Hematopoietic multipotent progenitor cell treated with erythropoietin and hydrocortisone succinate and interleukin-3 and kit ligand, for 6 days (in vitro differentiated cells): ENCODE data around the gene CMIP.

Experiments
- DNase-seq: peaks from one replicate; pipeline ENCODE4 v3.0.0-alpha.2; 2015

The CMIP gene

DNA sequence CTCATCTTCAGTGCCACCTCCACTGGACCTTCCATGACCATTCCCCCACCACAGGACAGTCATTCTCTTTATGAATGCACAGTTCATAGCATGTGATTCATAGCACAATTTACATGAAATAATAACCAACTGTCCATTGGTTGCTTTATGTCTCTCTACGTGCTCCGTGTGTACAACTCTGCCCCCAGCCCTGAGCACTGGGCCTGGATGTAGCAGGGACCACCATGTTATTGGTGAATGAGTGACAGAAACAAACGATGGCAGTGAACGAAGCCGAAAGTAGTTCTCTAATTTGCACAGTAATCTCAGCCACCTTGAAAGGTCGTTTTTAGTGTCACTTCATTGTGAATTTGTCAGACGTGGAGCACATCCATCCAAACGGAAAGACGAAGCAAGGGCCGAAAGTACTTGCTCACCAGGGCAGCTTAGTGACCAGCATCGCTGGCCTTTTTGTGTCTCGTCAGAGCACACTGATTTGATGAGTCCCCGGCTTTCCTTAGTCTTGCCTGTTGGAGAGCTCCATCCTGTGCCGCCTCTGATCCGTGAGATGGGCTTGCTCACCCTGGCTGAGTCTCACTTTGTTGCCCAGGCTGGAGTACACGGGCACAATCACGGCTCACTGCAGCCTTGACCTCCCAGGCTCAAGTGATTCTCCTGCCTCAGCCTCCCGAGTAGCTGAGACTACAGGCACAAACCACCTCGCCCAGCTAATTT is 95.3 kb downstream of the CMIP start:
- DNase-seq: no peak

DNA sequence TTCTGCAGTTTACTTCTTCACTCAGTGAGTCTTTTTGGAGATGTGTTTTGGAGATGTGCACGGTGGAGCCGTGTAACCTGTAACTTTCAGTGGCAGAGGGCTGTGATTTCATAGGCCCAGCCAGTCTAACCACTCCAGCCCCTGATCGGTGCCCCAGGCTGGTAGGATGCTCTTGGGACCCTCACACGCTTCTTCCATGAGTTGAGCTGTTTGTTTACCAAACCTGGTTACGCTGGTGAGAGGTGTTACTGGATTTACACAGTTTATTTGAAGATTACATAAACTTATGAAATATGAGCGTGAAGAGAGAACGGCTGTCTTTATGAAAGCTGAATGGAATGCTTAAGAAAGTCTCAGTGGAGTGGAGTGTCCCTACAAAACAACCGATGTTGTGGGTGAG is 96.7 kb downstream of the CMIP start:
- DNase-seq: no peak

DNA sequence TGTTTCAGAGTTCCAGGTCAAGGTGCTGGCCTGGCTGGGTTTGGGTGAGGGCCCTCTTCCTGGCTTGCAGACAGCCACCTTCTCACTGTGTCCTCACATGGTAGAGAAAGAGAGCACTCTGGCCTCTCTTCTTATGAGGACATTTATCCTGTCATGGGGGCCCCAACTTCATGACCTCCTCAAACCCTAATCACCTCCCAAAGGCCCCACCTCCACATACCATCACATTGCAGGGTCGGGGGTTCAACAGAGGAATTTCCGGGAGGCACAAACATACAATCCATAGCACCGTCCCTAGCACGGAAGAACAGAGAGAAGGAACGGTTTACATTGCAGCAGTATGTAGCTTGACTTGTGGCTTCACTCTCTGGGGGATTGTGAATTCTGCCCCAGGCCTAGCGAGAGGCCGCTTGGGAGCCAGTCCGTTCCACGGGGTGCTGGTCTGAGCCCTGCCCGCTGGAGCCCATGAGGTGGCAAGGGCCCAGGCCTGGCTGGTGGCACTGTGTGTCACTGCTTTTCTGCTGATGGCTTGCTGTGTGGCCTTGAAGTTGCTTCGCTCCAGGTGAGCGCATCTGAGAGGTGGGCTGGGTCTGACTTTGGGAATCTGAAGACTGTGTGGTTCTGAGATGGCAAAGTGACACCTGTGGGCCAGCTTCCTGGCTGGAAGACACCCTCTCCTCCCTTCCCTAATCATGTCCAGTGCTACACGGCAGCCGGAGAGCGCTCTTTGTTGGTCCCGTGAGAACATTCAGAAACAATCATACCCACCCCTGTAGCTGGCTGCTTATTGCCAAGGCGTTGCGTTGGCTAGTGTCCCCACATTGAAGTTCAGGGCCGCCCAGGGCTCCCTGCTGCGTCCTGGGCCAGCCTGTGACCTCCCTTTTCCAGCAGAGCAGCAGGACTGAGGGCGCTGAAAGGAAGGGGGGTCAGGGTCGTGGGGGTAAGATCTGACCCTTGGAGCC is 98.3 kb downstream of the CMIP start:
- no peak for DNase-seq

DNA sequence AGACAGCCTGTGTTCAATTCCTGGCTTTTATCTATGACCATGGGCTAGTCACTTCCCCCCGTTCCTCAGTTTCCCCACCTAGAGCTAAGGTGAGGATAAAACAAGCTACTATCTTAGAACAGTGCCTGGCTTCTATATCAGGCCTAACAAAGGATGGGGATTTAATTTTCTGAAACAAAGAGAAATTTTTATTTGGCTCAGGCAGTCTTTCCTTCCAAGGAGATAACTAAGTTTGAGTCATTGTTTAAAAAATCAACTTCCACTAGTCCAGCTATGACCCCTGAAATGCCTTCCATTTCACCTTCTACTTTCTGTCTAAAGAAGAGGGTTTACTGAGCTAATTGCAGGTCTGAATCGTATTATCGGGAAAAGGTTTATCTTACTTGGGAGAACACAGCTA is 99.0 kb downstream of the CMIP start:
- no peak for DNase-seq

DNA sequence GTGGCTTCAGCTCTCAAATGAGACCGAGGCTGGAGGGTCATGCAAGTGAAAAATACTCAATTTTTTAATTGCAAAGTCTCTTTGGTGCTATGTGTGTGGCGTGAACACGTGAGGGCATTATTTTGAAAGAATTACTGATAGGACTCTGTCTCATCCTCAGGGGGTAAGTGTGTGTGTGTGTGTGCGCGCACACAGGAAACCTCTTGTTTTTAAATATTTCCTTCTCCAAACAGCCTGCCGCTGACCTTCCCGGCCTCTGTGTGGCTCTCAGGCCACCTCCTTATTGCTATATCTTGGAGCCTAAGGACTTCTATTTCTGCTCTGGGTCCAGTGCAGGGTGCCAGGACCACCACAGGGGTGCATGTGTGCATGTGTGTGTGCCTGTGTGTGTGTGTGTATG is 99.7 kb downstream of the CMIP start:
- DNase-seq: peak; percentile 52

DNA sequence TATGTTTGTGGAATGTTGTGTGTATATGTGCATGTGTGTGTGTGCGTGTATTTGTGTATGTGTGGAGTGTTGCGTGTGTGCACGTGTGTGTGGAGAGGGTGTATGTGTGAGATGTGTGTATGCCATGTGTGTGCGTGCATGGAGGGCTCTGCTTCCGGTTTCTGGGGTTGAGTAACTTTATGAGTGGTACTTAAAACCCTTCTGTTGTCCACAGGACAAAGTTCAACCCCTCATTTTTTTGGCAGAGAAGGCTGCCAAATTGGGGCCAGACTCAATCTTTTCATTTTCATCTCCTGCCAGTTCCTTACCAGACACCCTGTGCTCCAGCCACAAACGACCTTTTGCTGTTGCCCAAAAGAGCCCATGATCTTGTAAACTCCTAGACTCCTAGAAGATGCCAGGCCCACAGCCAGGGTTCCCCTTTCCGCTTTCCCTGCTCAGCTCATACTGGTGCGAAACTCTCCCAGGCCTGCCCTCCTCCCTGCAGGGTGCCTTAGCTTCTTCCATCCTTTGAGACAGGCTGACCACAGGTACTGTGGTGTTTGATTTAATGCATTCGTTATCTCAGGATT is 100.2 kb downstream of the CMIP start:
- DNase-seq: no peak

DNA sequence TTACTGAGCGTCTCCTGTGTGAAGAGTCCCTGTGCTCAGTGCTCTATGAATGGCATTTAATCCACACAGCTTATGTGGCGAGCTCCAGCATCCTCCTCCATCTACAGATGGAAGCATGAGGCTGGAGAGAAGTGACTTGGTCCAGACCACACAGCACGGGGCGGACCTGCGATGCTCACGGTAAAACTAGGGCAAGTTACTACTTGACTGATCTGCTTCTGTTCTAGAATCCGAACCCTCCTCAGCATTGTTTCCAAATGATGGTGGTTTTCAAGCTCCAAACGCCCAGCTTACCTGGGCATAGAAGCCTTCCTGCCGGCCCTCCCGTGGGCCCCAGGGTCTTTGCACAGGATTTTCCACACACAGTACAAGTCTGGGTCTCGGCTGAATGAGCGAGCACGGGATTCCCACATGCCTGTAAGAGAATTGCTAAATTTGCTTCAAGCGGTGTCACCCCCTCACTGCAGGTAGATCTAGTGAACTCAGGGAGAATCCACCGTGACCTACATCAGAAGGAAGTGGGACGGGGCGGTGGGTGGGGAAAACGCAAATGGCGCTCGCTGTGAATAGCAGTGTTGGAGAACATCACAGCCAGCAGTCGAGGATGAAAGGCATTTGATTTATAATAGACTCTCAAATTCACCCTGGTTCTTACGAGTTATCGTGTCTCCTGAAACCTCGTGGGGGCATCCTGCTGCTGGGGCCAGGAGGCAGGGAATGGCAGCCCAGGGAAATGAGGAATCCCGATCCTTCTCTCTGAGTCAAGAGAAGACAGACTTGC is 101.1 kb downstream of the CMIP start:
- DNase-seq: no peak

DNA sequence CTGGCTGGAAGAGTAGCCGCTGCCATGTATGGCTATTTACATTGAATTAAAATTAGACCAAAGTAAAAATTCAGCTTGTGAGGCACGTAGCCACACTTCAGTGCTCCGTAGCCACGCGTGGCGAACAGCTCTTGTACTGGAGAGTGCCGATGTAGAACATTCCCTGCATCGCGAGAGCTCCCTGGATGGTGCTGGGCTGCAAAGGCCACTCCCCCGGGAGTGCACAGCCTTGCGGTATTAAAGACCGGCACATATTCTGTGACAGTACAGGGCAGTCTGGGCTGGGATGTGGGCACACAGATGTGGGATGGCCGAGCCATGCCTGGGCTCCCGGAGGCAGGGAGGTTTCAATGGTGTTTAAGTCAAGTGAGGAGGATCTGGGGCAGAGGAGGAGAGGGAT is 102.2 kb downstream of the CMIP start:
- no peak for DNase-seq

DNA sequence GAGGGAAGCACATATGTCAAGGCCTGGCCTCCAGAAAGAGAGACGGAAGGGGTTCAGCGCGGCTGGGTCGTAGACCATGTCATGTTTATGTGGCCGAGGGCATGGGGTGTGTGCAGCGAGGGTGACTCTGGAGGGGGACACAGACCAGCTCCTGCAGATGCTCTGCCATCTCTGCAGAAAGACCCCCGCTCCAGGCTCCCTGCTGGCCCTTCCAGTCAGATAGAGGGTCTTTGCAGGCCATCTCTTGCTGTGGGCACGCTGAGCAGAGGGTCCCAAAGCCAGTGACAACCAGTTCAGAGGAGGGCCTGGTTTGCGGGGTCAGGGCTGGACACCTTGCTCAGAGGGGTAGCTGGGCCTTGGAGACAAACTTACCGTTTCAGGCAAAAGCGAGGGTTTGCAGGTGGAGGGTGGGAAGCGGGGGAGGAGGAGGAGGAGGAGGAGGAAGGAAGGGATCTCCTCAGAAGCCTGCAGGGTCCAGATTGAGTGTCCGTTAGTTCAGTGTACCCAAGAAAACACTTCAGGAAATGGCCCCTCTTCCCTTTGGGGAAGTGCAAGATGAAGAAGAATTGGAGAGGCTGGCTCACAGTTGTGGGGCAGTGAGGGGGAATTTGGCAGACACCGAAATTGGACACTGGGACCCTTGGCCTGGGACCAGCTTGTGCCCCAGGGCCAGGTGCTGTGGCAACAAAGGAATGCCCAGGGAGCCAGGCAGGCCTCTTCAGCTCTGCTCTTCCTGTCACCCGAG is 102.8 kb downstream of the CMIP start:
- DNase-seq: no peak

DNA sequence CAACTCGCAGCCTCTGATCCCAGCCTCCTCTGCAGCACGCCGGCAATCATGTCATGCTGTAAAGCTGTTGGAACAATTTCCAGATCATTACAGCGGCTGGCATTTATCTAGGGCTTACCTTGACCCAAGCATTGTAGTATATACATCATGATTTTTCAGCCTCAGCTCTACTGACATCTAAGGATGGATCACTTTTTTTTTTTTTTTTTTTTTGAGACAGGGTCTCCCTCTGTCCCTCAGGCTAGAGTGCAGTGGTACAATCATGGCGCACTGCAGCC is 103.3 kb downstream of the CMIP start:
- DNase-seq: no peak

DNA sequence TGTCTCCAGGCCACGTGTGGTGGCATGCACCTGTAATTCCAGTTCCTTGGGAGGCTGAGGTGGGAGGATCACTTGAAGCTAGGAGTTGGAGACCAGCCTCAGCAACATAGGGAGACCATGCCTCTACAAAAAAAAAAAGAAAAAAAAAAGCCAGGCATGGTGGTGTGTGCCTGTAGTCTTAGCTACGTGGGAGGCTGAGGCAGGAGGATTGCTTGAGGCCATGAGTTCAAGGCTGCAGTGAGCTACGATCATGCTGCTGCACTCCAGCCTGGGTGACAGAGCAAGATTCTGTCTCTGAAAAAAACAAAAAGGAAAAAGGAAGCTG is 103.9 kb downstream of the CMIP start:
- DNase-seq: no peak

DNA sequence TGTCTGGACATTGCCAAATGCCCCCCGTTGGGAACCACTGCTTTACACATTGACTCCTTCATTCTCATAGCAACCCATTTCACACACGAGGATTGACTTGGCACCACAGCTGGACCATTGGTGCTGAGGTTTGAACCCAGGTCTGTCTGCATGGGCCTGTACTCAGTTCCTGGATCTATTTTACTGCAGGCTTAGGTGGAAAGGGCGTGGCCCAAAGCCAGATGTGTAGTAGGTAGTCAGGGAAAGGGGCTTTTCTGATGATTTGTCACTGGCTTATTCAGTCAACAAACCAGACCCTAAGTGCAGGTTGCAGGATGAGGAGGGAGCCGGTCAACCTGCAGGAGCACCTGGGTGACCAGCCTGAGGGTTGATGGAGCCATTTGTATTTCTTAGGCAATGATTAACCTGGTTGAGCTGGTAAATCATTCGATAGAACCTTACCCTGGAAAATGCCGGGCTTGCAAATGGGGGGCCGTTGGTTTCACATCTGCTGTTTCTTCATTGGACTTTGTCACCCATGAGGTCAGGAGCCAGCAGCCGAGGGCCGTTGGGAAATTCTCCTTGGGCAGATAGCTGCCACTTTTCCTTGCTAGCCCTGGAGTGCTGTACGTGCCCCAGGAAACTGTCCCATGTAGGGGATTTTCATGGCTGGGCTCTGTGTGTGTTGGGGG is 104.4 kb downstream of the CMIP start:
- no peak for DNase-seq

DNA sequence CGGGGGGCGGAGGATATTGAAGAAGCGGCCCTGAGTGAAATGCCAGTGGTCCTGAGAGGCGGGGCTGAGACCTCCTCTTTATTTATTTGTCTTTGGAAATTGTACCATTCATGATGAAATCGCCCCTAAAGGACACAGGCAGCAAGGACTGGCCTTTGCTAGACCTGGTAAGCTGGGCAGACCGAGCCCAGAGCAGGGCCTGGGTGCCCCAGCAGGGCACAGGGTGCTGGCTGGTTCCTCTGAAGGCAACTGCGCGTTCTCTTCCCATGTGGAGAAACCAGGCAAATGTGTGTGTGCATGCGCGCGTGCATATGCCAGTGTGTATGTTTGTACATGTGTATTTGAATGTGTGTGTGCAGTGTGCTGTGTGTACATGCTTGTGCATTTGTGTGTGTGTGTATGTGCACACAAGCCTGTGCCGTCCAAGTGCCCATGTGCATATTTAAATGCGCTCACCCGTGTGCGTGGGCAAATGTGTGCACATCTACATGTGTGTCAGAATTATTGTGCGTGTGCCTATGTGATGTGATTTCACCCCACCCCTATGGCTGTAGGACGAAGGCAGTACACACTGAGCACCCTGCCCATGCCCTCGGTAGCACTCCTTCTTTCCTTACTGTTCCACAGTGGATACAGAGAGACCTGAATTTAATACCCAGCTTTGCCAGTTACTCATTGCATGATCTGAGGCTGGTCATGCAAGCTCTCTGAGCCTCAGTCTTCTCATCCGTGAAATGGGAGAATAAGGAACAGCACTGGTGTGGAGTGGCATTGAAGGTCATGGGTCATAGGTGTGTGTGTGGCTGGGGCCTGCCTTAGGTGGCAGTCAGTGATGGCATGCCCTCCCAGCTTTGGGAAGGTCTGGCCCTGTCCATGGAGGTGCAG is 105.2 kb downstream of the CMIP start:
- no peak for DNase-seq

DNA sequence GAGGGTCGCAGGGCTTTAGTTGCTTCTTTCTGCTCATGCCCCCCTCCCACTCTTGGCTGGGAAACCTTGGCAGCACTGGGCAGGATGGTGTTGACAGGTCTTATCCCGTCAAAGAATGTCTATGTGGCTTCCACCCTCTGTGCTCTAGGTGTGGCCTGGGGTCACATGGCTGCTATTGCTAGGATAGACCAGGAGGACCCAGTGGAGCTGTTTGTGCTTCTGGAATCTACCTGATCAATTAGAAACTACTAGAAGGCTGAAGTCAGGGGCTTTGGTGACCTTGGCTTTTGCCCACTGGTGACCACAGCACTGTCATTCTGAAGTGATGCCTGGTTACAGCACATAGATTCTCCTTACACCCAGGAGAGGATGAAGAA is 105.8 kb downstream of the CMIP start:
- DNase-seq: no peak

DNA sequence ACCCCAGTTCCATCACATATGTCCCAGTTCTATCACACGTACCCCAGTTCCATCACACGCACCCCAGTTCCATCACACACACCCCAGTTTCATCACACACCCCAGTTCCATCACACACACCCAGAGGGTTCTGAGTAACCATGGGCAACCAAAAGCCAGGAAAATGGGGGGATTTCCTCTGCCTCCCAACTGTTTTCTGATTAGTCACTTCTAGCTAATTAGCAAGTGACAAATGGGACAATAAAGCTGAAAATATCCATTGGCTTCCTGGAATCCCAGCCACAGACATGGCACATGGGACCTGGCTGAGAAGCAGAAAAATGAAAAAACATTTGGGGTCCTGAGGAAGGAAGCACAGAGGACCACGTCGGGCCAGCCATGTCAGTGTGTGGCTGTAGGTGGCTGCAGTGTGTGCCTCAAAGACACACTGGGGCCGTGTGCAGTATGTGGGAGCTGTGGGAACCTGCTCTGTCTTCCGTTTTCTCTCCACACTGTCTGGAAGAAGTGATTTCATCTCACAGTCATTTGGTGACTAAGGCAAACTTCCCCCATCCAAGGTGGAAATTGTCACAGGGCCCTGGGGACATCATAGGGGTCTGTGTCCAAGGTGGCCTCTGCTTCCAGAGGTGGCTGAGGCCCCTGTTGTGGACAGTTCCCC is 106.7 kb downstream of the CMIP start:
- DNase-seq: peak; percentile 46

DNA sequence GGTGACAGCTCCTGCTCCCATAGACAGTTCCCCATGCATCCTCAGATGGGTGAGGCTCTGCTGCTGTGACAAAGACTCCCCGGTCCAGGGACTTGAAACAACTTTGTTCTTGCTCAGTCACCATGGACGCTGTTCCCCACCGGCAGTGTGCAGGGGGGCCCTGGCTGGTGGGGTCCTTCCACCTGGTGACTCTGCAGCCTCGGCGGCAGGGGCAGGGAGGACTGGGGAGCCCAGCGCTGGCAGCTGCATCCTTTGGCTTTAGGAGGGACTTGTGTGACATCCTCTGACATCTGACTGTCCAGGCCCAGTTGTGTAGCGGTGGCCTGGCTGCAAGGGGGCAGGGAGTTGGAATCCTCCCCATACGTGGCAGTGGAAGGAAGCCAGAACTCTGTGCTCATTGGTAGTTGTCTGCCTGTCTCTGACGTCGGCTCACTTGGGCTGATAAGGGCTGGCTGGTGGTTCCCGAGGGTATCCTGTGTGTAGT is 107.3 kb downstream of the CMIP start:
- DNase-seq: peak; percentile 69

DNA sequence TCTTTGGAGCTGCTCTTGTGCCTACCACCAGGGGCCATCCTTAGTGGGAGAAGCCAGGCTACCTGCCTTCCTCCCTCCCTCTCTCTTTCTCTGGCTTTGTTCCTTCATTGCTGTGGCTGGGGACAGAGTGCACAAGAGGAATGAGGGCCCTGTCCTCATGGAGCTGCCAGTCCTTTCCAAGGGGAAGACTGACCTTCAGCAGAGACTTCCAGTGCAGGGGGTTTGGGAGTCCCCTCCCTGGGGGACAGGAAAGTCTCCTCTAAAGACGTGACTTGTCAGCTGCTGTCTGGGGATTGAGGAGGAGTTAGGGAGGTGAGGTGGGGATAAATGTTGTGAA is 108.1 kb downstream of the CMIP start:
- no peak for DNase-seq

DNA sequence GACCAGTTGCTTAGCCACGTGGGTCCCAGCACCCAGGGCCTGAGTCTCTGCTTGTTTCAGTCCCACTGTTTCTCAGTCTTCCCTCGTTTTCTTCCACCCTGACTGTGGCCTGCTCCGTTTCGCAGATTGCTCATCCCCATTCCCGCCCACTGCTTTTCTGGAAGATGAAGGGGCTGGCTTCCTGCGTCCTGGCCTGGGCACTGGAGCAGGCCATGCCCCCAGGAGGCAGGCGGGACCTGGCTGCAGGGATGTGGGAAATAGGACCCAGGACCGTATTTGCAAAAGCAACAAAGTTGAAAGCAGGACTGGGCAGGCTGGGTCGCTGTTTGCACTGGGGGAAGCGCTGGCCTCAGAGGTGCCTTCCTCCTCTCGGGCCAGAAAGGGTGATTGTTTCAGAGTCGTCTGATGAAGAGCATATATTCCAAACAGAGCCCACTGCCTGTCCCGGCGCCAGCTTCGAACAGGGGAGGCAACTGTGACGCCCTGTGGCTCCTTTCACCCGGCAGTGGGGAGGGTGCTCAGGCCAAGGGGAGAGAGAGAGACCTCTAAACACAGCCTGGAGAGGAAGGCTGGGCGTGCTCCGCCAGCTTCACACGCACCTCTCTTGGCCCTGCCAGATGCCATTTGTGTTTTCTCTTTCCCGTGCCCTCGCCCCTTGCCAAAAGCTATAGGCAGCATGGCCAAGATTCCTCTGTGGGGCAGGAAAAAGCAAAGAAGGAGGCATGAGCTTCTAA is 108.6 kb downstream of the CMIP start:
- DNase-seq: no peak

DNA sequence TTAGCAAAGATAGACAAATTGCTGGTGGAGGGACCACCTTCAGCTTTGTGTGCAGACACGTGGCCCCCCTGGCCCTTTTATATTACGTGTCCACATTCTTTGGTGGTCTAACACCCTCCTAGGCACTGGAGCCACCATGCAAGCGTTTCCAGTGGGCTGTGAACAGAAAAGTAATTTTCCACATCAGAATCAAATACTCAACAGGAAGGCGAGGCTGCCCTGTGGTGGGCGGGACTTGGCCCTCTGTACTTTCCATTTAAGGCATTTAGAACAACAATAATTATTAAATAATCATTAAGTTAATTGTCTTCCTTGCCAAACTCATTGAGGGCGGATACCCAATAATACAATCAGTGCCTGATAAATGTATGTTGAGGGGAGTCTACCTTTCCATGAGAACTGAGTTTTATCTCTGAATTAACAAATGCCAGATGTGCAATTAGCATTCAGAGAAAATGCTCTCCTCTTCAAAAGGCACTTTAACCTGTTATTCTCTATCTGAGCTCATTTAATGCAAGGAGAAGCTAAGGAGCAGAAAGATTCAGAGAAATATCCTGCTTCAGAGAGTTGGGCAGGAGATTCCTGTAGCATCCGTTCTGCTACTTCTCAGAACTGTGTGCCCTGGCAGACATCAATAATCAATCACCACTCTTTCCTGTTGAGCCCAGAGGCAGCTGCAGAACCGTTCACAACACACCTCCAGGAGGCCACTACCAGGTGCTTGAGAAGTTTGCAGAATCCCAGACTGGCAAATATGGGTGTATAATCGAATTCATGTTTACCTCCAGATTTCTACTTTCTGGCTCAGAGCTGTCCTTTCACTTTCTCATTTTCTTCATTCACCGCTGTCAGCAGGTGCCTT is 109.4 kb downstream of the CMIP start:
- no peak for DNase-seq
